Mesendoderm (in vitro differentiated cells): ENCODE data around the gene PHF14.

Experiments
- DNase-seq: peaks from one replicate; pipeline ENCODE4 v3.0.0; 2013
- H2AK5ac ChIP-seq: 2 replicates; pipeline ENCODE4 v1.6.1; 2013; ENCODE audit warnings: low read length, inconsistent platforms
- H2BK120ac ChIP-seq: 2 replicates; pipeline ENCODE4 v1.6.1; 2013; ENCODE audit warnings: low read depth, mild to moderate bottlenecking, low read length, moderate library complexity, mixed read lengths
- H2BK15ac ChIP-seq: replicated peaks from 2 replicates; pipeline ENCODE4 v1.6.1; 2013; ENCODE audit warnings: low read depth, mild to moderate bottlenecking, moderate library complexity
- H2BK5ac ChIP-seq: 2 replicates; pipeline ENCODE4 v1.6.1; 2013; ENCODE audit warnings: low read length, inconsistent platforms
- H3K18ac ChIP-seq: 2 replicates; pipeline ENCODE4 v1.6.1; 2013; ENCODE audit warnings: mild to moderate bottlenecking, low read length, mixed read lengths
- H3K23ac ChIP-seq: one replicate; pipeline ENCODE4 v1.6.1; 2013; ENCODE audit warnings: low read length
- H3K27ac ChIP-seq: 2 replicates; pipeline ENCODE4 v1.5.1; 2013; ENCODE audit warnings: low read depth, mild to moderate bottlenecking, inconsistent platforms, low read length, moderate library complexity
- H3K27me3 ChIP-seq: 2 replicates; pipeline ENCODE4 v1.6.1; 2013; ENCODE audit warnings: low read length, control low read depth, mild to moderate bottlenecking, inconsistent platforms; ENCODE audit not compliant: insufficient read depth, poor library complexity
- H3K36me3 ChIP-seq: 2 replicates; pipeline ENCODE4 v1.6.1; 2013; ENCODE audit warnings: low read length, inconsistent platforms; ENCODE audit not compliant: control insufficient read depth, insufficient read depth
- H3K4ac ChIP-seq: one replicate; pipeline ENCODE4 v1.6.1; 2013; ENCODE audit warnings: low read depth, mild to moderate bottlenecking, low read length, moderate library complexity
- H3K4me1 ChIP-seq: 2 replicates; pipeline ENCODE4 v1.6.1; 2013; ENCODE audit warnings: low read depth, low read length, inconsistent platforms; ENCODE audit not compliant: control insufficient read depth
- H3K4me2 ChIP-seq: 2 replicates; pipeline ENCODE4 v1.6.1; 2013; ENCODE audit warnings: low read length
- H3K4me3 ChIP-seq: 2 replicates; pipeline ENCODE4 v1.5.1; 2013; ENCODE audit warnings: mild to moderate bottlenecking, low read length
- H3K56ac ChIP-seq: one replicate; pipeline ENCODE4 v1.6.1; 2013; ENCODE audit warnings: low read length
- H3K79me1 ChIP-seq: 2 replicates; pipeline ENCODE4 v1.6.1; 2013; ENCODE audit warnings: low read length, inconsistent platforms
- H3K79me2 ChIP-seq: 2 replicates; pipeline ENCODE4 v1.6.1; 2013; ENCODE audit warnings: mild to moderate bottlenecking, low read length; ENCODE audit not compliant: control insufficient read depth, insufficient read depth
- H3K9ac ChIP-seq: 2 replicates; pipeline ENCODE4 v1.6.1; 2013; ENCODE audit warnings: low read length, inconsistent platforms
- H4K5ac ChIP-seq: one replicate; pipeline ENCODE4 v1.6.1; 2013; ENCODE audit warnings: low read length
- H4K8ac ChIP-seq: one replicate; pipeline ENCODE4 v1.6.1; 2013; ENCODE audit warnings: low read depth, mild to moderate bottlenecking, control low read depth, low read length, moderate library complexity
- WGBS: extraction: QIAGEN DNeasy Blood & Tissue Kit; methylation state at CpG from one replicate; pipeline ENCODE4 v1.1.7; 2013; ENCODE audit warnings: low lambda C conversion rate, missing lambda C conversion rate; ENCODE audit not compliant: insufficient coverage; ENCODE audit errors: extremely low coverage; 5-methylcytosine and 5-hydroxymethylcytosine counted together

PHF14 gene

GRCh38 chr7:11124856-11125559 is 151.3 kb downstream of the PHF14 start:
- WGBS, result no CpG with 5 or more reads among the region's 2 CpGs
- no peak overlapping the region for H3K23ac ChIP-seq
- no peak overlapping the region for H3K27ac ChIP-seq
- no peak overlapping the region for H3K18ac ChIP-seq
- H2BK5ac ChIP-seq, result no peak overlapping the region
- no peak overlapping the region for H2AK5ac ChIP-seq
- DNase-seq, result no peak
- no peak overlapping the region for H2BK120ac ChIP-seq
- H3K4me1 ChIP-seq, result no peaks in the 10 kb centered on the region
- H3K27me3 ChIP-seq, result no peaks in the 10 kb centered on the region
- no peak overlapping the region for H3K56ac ChIP-seq
- H3K36me3 ChIP-seq, result no peaks in the 10 kb centered on the region
- no peaks in the 10 kb centered on the region for H3K79me1 ChIP-seq
- H3K4me3 ChIP-seq, result no peak overlapping the region
- no peak overlapping the region for H3K4ac ChIP-seq
- no peak overlapping the region for H3K9ac ChIP-seq
- no peaks in the 10 kb centered on the region for H3K79me2 ChIP-seq
- H2BK15ac ChIP-seq, result no peak overlapping the region
- no peak overlapping the region for H4K8ac ChIP-seq
- H3K4me2 ChIP-seq, result no peak overlapping the region
- no peak overlapping the region for H4K5ac ChIP-seq

- Histone ChIP-seq H3K56ac (no peak overlapping the region), H3K27ac (no peak overlapping the region), H3K79me1 (no peaks in the 10 kb centered on the region), H3K4me3 (no peak overlapping the region), H2BK120ac (no peak overlapping the region), H2AK5ac (no peak overlapping the region), H3K4ac (no peak overlapping the region), H3K4me1 (no peaks in the 10 kb centered on the region), H2BK15ac (no peak overlapping the region), H4K8ac (no peak overlapping the region), H3K79me2 (no peaks in the 10 kb centered on the region), H2BK5ac (no peak overlapping the region), H3K9ac (no peak overlapping the region), H4K5ac (no peak overlapping the region), H3K18ac (no peak overlapping the region), H3K23ac (no peak overlapping the region), H3K36me3 (no peaks in the 10 kb centered on the region), H3K4me2 (no peak overlapping the region), H3K27me3 (no peaks in the 10 kb centered on the region)
- DNase-seq, result peak; percentile 15
- WGBS, result no CpG with 5 or more reads among the region's 3 CpGs
These were observed 153.6 kb downstream of the PHF14 start for GRCh38 chr7:11127114-11127785.

- H3K4me3 ChIP-seq, result no peak overlapping the region
- H3K18ac ChIP-seq, result no peak overlapping the region
- no peak overlapping the region for H2BK5ac ChIP-seq
- no peak overlapping the region for H3K9ac ChIP-seq
- peak; percentile 18 for DNase-seq
- no peaks in the 10 kb centered on the region for H3K79me2 ChIP-seq
- no peak overlapping the region for H3K23ac ChIP-seq
- H4K5ac ChIP-seq, result no peak overlapping the region
- no peak overlapping the region for H3K27ac ChIP-seq
- no peaks in the 10 kb centered on the region for H3K27me3 ChIP-seq
- no peaks in the 10 kb centered on the region for H3K36me3 ChIP-seq
- no peak overlapping the region for H4K8ac ChIP-seq
- no peak overlapping the region for H3K4me2 ChIP-seq
- no peak overlapping the region for H3K56ac ChIP-seq
- no peaks in the 10 kb centered on the region for H3K4me1 ChIP-seq
- H3K4ac ChIP-seq, result no peak overlapping the region
- H2BK120ac ChIP-seq, result no peak overlapping the region
- H2AK5ac ChIP-seq, result no peak overlapping the region
- H2BK15ac ChIP-seq, result no peak overlapping the region
- H3K79me1 ChIP-seq, result no peaks in the 10 kb centered on the region
These were observed 154.3 kb downstream of the PHF14 start for GRCh38 chr7:11127988-11128387.

DNA sequence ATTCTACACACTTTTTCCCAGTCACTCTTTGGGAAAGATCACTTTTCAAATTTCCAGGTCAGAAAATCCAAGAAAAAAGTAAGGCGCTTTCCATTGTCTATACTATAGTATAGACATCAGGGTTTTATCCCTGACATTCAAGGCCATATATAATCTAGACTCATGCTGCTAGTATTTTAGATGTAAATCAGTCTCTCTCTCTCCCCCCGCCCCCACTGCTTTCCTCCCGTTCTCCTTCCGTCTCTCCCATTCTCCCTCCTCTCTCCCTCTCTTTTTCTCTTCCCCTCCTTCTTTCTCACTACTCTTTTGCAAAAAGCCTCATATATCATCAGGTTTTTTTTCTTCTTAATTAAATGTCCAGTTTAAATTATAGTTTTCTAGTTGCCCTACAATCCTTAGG is 154.8 kb downstream of the PHF14 start:
- Histone ChIP-seq H3K4me3 (no peak overlapping the region), H4K5ac (no peak overlapping the region), H2BK5ac (no peak overlapping the region), H3K4me2 (no peak overlapping the region), H3K4ac (no peak overlapping the region), H3K56ac (no peak overlapping the region), H3K27ac (no peak overlapping the region), H3K79me1 (no peaks in the 10 kb centered on the region), H3K9ac (no peak overlapping the region), H4K8ac (no peak overlapping the region), H2BK120ac (no peak overlapping the region), H2BK15ac (no peak overlapping the region), H3K4me1 (no peaks in the 10 kb centered on the region), H3K79me2 (no peaks in the 10 kb centered on the region), H3K23ac (no peak overlapping the region), H3K27me3 (no peaks in the 10 kb centered on the region), H3K36me3 (no peaks in the 10 kb centered on the region), H2AK5ac (no peak overlapping the region), H3K18ac (no peak overlapping the region)
- WGBS, result no CpG with 5 or more reads among the region's 4 CpGs
- DNase-seq, result peak; percentile 19

- Histone ChIP-seq H3K9ac (no peak overlapping the region), H3K27ac (no peak overlapping the region), H3K4me2 (no peak overlapping the region), H3K27me3 (no peaks in the 10 kb centered on the region), H3K4me1 (no peaks in the 10 kb centered on the region), H4K5ac (no peak overlapping the region), H3K79me2 (no peaks in the 10 kb centered on the region), H3K36me3 (no peaks in the 10 kb centered on the region), H2AK5ac (no peak overlapping the region), H2BK15ac (no peak overlapping the region), H3K18ac (no peak overlapping the region), H3K56ac (no peak overlapping the region), H2BK120ac (no peak overlapping the region), H3K79me1 (no peaks in the 10 kb centered on the region), H3K23ac (no peak overlapping the region), H3K4me3 (no peak overlapping the region), H2BK5ac (no peak overlapping the region), H3K4ac (no peak overlapping the region), H4K8ac (no peak overlapping the region)
- no CpG with 5 or more reads among the region's 4 CpGs for WGBS
- DNase-seq, result peak; percentile 39
These were observed 156.3 kb downstream of the PHF14 start for GRCh38 chr7:11130012-11130411.

GRCh38 chr7:11130601-11131000 is 156.9 kb downstream of the PHF14 start:
- Histone ChIP-seq H2BK5ac (no peak overlapping the region), H4K8ac (no peak overlapping the region), H3K27me3 (no peaks in the 10 kb centered on the region), H3K4me3 (no peak overlapping the region), H3K4me1 (no peaks in the 10 kb centered on the region), H3K4me2 (no peak overlapping the region), H3K79me2 (no peaks in the 10 kb centered on the region), H3K9ac (no peak overlapping the region), H3K79me1 (no peaks in the 10 kb centered on the region), H3K18ac (no peak overlapping the region), H3K23ac (no peak overlapping the region), H3K56ac (no peak overlapping the region), H3K27ac (no peak overlapping the region), H2AK5ac (no peak overlapping the region), H2BK120ac (no peak overlapping the region), H2BK15ac (no peak overlapping the region), H4K5ac (peak overlapping the region; percentile 36), H3K36me3 (no peaks in the 10 kb centered on the region), H3K4ac (no peak overlapping the region)
- no peak for DNase-seq
- no CpG with 5 or more reads among the region's 2 CpGs for WGBS
